Measurements from ENCODE around the gene ZNF490. TPM values are rescaled to one million over a fixed set of nuclear protein-coding genes. Genes with fewer than 3 reads are reported as not detected.

ZNF490 gene
- total RNA-seq, 1 experiment from 2014 or later: 6.3 TPM

GRCh38 chr19:12617646-12618045 lies 7.0 kb upstream of the ZNF490 start:
- H3K9me3 Mint-ChIP-seq (ENCODE audit: low read depth, unreplicated experiment): no peaks in the 10 kb centered on the region
- TF ChIP-seq CTCF (IDR thresholded peaks at IDR 0.05; ENCODE audit: unreplicated experiment): no peak
- CTCF ChIA-PET: interaction anchor here (0.6 kb wide), 1 partner anchor 59 kb away, joined by 3 read pairs; no protein-coding TSS in a partner anchor
- H3K4me1 Mint-ChIP-seq (ENCODE audit: low read depth, unreplicated experiment): no peaks in the 10 kb centered on the region
- no peaks in the 10 kb centered on the region for H3K27me3 Mint-ChIP-seq (ENCODE audit: unreplicated experiment)
- no peak overlapping the region for H3K27ac Mint-ChIP-seq (ENCODE audit: unreplicated experiment)
- BruUV-seq (replicated peaks): no TSS peak
- no peak for DNase-seq
- no peak overlapping the region for H3K4me3 Mint-ChIP-seq (ENCODE audit: low read depth, unreplicated experiment)
- intact Hi-C loops (cut with micrococcal nuclease; ENCODE audit: unreplicated experiment): no loop called here
- H3K36me3 Mint-ChIP-seq (ENCODE audit: insufficient read depth, unreplicated experiment): peaks cover 45% of the 10 kb centered on the region

DNA sequence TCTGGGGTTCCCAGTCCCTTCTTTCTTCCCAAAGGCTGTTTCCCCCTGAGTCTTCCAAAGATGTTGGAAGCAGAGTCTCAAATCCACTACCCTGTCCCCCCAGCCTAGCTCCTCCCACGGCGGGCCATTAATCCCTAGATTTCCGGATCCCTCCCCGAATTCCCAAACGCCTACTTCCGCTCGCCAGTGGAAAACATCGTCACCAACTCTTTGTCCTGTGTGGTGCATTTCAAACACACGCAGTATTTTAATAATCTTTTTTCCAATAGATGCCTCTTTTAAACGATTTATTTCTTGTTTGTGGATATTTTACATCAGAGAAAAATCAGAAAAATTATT lies 717 bp upstream of the ZNF490 start:
- H3K4me1 Mint-ChIP-seq (ENCODE audit: low read depth, unreplicated experiment): no peaks in the 10 kb centered on the region
- peaks cover 42% of the 10 kb centered on the region for H3K36me3 Mint-ChIP-seq (ENCODE audit: insufficient read depth, unreplicated experiment)
- no TSS peak for BruUV-seq (replicated peaks)

GRCh38 chr19:12607631-12608030 lies 3.0 kb downstream of the ZNF490 start:
- H3K27ac Mint-ChIP-seq (ENCODE audit: unreplicated experiment): no peak overlapping the region
- BruUV-seq (replicated peaks): TSS peak; percentile 8
- intact Hi-C loops (cut with micrococcal nuclease; ENCODE audit: unreplicated experiment): no loop called here
- no peaks in the 10 kb centered on the region for H3K27me3 Mint-ChIP-seq (ENCODE audit: unreplicated experiment)
- TF ChIP-seq CTCF (IDR thresholded peaks at IDR 0.05; ENCODE audit: unreplicated experiment): no peak
- no peak for DNase-seq
- H3K36me3 Mint-ChIP-seq (ENCODE audit: insufficient read depth, unreplicated experiment): peaks cover 17% of the 10 kb centered on the region
- H3K4me3 Mint-ChIP-seq (ENCODE audit: low read depth, unreplicated experiment): no peak overlapping the region
- CTCF ChIA-PET: no interaction called here
- no peaks in the 10 kb centered on the region for H3K9me3 Mint-ChIP-seq (ENCODE audit: low read depth, unreplicated experiment)
- no peaks in the 10 kb centered on the region for H3K4me1 Mint-ChIP-seq (ENCODE audit: low read depth, unreplicated experiment)

More for the DNA sequence above, 717 bp upstream of the ZNF490 start:
- Mint-ChIP-seq H3K4me3 (ENCODE audit: low read depth, unreplicated experiment) (peak overlapping the region; percentile 85), H3K9me3 (ENCODE audit: low read depth, unreplicated experiment) (no peaks in the 10 kb centered on the region), H3K27me3 (ENCODE audit: unreplicated experiment) (no peaks in the 10 kb centered on the region), H3K27ac (ENCODE audit: unreplicated experiment) (peak overlapping the region; percentile 94)
- peak; percentile 50 for DNase-seq
- intact Hi-C loops (cut with micrococcal nuclease; ENCODE audit: unreplicated experiment): no loop called here
- CTCF ChIA-PET: no interaction called here
- TF ChIP-seq CTCF (IDR thresholded peaks at IDR 0.05; ENCODE audit: unreplicated experiment): no peak

DNA sequence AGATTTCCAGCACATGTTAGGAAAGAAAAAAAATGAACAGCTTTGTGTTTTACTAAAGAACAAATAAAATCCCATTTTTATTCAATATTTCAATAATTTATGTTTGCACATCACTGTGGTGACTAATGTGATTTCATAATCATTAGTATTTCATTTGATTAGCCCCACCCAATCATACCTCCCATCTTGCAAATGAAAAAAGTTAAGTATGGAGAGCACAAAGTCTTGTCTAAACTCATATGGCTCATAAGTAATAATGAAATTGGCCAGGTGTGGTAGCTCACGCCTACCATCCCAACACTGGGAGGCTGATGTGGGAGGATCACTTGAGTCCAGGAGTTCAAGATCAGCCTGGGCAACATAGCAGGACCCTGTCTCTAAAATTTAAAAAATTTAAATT lies 3.8 kb downstream of the ZNF490 start:
- Mint-ChIP-seq H3K4me3 (ENCODE audit: low read depth, unreplicated experiment) (no peak overlapping the region), H3K27me3 (ENCODE audit: unreplicated experiment) (no peaks in the 10 kb centered on the region), H3K4me1 (ENCODE audit: low read depth, unreplicated experiment) (no peaks in the 10 kb centered on the region), H3K9me3 (ENCODE audit: low read depth, unreplicated experiment) (no peaks in the 10 kb centered on the region), H3K36me3 (ENCODE audit: insufficient read depth, unreplicated experiment) (peaks cover 15% of the 10 kb centered on the region), H3K27ac (ENCODE audit: unreplicated experiment) (no peak overlapping the region)
- no peak for TF ChIP-seq CTCF (IDR thresholded peaks at IDR 0.05; ENCODE audit: unreplicated experiment)
- intact Hi-C loops (cut with micrococcal nuclease; ENCODE audit: unreplicated experiment): no loop called here
- no peak for DNase-seq
- no TSS peak for BruUV-seq (replicated peaks)
- CTCF ChIA-PET: no interaction called here

DNA sequence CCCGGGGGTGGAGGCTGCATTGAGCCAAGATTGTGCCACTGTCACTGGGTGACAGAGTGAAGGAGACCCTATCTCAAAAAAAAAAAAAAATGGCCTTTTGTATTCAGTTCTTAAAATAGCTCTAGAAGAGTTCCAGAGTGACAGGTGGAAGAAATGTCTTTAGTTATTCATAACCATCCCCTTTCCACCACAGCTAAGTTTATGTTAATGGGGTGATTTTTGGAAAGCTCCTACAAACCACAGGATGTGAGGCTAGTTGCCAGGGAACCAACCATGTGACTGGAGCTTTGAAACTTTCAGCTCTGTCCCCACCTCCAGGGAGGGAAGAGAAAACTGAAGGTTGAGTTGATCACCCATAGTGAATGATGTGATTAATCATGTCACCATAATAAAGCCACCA lies 6.9 kb downstream of the ZNF490 start:
- no TSS peak for BruUV-seq (replicated peaks)
- CTCF ChIA-PET: no interaction called here
- no peaks in the 10 kb centered on the region for H3K36me3 Mint-ChIP-seq (ENCODE audit: insufficient read depth, unreplicated experiment)
- H3K4me1 Mint-ChIP-seq (ENCODE audit: low read depth, unreplicated experiment): no peaks in the 10 kb centered on the region
- no peak overlapping the region for H3K27ac Mint-ChIP-seq (ENCODE audit: unreplicated experiment)
- H3K9me3 Mint-ChIP-seq (ENCODE audit: low read depth, unreplicated experiment): no peaks in the 10 kb centered on the region
- intact Hi-C loops (cut with micrococcal nuclease; ENCODE audit: unreplicated experiment): no loop called here
- no peak overlapping the region for H3K4me3 Mint-ChIP-seq (ENCODE audit: low read depth, unreplicated experiment)
- DNase-seq: no peak
- H3K27me3 Mint-ChIP-seq (ENCODE audit: unreplicated experiment): no peaks in the 10 kb centered on the region
- TF ChIP-seq CTCF (IDR thresholded peaks at IDR 0.05; ENCODE audit: unreplicated experiment): no peak
